HPDE6-E6E7 (cell line): ENCODE results near the gene MARCHF10.

Source experiments
- DNase-seq: peaks from one replicate; pipeline ENCODE4 v3.0.0; 2011; ENCODE audit warnings: missing footprints; ENCODE audit errors: extremely low spot score

Gene MARCHF10

GRCh38 chr17:62676952-62677596 lies 131.0 kb downstream of the MARCHF10 start:
- DNase-seq = no peak

DNA sequence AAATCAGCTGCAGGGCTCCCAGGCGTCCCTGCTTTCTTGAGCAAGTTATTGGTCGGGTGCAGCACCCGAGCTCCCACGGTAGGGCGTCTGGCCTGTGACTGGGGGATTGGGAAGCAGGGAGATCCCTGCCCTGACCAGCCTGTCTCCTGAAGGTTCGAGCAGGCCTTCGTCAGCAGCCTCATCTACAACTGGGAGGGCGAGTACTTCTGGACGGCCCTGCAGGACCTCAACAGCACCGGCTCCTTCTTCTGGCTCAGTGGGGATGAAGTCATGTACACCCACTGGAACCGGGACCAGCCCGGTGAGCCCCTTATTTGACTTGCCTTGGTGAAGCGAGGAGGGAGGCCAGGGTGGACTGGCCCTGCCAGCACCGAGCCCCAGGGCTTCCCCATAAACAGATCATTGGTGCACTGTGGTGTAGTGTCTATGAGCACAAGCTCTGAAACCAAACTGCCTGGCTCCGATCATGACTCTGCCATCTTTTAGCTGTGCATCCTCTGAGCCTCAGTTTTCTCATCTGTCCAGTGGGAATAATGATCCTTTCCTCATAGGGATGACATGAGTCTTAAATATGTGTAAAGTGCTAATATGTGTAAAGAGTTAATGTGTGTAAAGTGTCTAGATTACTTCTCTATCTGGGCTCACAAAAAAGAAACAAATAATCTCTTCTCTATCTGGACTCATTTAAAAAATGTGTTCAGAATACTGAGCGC lies 131.7 kb downstream of the MARCHF10 start:
- DNase-seq = no peak

DNA sequence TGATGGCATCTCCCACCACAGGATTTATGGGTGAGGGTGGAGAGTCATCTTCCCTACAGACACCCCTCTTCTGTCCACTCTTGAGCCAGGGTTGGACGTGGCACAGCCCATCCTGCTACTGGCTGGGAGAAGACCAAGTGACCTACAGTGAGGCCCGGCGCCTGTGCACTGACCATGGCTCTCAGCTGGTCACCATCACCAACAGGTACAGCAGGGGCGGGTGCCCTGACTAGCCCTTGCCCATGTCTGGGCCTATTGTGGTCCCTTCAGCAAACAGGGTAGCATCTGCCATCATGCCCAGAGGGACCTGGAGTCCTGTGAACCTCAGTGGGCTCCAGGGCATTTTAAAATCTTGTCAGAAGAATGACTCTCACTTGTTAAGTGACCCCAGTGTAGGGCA lies 132.4 kb downstream of the MARCHF10 start:
- DNase-seq = no peak

DNA sequence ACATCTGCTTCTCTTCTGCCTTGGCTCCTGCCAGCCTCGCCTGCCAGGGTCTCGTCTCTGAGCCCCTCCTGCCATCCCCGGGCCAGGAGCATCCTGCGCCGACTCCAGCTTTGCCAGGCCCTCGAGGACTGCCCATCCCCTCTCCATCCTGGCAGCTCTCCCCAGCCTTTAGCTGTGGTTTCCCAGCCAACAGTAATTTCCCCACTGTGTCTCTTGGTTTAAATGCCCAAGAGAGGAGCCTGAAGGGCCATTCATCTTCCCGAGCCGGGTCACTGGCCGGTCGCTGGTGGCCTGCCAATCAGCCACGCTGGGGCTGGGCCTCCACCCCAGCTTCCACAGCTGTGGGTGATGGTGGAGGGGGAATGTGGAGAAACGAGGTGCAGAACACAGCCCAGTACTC lies 132.9 kb downstream of the MARCHF10 start:
- no peak for DNase-seq

GRCh38 chr17:62674841-62675240 lies 133.3 kb downstream of the MARCHF10 start:
- no peak for DNase-seq

- no peak for DNase-seq
These were observed 133.8 kb downstream of the MARCHF10 start for GRCh38 chr17:62674363-62674739.

DNA sequence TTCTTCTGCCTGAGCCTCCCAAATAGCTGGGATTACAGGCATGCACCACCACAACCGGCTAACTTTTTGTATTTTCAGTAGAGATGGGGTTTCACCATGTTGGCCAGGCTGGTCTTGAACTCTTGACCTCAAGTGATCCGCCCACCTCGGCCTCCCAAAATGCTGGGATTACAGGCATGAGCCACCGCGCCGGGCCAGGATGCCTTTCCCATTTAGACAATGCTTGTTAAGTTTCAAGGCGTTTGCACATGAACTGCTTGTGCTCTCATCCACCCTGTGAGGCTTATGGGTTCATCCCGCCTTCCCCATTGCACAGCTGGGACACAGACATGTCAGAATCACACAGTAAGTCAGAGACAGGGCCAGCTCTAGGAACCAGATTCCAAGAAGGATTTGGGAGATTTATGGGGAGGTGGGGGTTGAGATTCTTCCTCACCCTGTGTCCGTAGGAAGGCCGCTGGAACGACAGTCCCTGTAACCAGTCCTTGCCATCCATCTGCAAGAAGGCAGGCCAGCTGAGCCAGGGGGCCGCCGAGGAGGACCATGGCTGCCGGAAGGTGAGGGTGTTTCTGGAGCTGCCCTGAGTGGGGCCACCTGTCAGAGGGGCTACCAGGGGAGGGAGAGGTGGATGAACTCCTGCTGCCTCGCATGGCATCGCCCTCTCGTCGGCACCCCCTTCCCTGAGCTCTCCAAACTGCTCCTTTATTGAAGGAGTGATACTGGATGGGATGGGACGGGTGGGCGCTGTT lies 134.3 kb downstream of the MARCHF10 start:
- no peak for DNase-seq

DNA sequence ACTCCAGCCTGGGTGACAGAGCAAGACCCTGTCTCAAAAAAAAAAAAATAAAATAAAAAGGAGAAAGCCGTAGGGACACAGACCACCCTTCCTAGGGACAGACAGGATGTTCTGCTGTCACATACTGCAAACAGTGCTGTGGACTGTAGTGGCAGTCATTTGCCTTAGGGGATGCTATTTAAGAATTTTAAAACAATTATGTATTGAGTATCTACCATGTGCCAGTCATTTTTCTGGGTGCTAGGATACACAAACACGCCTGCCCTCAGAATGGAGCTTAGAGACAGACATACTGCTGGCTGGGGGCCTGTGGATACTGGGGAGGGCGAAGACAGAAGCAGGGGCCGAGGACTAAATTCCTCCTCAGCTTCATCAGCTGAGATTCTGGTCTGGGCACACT lies 135.2 kb downstream of the MARCHF10 start:
- no peak for DNase-seq

DNA sequence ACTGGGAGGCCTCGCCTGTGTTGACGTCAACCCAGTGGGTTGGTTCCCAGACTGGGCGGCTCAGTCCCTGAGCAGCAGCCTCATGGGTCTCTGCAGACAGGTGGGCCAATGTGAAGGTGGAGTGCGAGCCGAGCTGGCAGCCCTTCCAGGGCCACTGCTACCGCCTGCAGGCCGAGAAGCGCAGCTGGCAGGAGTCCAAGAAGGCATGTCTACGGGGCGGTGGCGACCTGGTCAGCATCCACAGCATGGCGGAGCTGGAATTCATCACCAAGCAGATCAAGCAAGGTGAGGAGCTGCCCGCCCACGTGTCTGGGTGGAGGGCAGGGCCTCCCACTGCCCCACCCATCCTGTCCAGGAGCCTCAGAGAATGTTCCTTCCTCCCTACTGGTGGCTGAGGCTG lies 136.6 kb downstream of the MARCHF10 start:
- DNase-seq = peak; percentile 91

DNA sequence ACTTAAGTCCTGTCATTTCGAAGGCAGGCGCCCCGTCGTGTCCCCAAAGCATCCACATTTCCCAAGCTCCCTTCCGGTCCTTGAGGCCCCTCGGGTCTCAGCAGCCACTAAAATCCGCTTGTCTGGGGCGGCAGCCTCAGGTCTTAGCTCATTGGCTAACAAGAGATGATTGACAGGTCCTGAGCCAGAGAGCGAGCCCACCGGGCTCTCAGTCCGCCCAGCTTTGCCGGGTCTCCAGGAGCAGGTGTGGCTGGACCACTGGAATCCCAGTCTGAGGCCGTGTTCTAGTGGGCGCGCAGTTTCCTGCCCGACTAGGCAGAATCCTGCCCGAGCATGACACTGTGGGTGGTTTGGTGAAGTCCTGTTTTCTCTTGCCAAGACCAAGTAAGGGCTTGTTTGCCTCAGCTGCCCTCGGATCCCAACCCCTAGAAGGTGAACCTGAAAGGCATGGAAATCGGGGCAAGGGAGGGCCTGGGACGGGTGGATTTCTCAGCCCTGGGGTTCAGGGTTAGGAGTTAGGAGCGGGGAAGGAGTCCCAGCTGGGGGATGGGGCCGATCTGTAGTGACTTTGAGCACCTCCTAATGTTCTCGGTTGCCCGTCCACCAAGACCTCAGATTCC lies 137.8 kb downstream of the MARCHF10 start:
- peak; percentile 98 for DNase-seq

DNA sequence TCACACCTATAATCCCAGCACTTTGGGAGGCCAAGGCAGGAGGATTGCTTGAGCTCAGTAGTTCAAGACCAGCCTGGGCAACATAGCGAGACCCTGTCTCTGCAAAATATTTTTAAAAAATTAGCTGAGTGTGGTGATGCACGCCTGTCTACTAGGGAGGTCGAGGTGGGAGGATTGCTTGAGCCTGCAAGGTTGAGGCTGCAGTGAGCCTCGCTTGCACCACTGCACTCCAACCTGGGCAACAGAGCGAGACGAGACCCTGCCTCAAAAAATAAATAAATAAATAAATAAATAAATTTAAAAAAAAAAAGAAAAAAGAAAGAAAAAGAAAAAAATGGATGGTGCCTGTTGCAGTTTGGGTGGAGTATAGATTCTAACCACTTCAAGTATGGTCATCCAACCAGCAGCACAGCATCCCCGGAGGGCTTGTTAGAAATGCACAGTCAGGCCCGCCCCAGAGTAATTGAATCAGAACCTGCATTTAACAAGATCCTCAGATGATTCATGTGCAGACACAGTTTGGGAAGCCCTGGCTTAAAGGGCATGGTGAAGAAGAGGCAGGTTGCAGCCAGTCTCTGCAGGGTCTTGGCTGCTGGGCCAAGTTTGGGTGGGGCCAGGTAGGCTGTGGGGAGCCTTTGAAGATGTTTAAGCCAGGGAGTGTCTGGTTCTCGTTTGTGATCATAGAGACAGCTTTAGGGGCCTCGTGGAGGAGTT lies 139.9 kb downstream of the MARCHF10 start:
- peak; percentile 45 for DNase-seq

DNA sequence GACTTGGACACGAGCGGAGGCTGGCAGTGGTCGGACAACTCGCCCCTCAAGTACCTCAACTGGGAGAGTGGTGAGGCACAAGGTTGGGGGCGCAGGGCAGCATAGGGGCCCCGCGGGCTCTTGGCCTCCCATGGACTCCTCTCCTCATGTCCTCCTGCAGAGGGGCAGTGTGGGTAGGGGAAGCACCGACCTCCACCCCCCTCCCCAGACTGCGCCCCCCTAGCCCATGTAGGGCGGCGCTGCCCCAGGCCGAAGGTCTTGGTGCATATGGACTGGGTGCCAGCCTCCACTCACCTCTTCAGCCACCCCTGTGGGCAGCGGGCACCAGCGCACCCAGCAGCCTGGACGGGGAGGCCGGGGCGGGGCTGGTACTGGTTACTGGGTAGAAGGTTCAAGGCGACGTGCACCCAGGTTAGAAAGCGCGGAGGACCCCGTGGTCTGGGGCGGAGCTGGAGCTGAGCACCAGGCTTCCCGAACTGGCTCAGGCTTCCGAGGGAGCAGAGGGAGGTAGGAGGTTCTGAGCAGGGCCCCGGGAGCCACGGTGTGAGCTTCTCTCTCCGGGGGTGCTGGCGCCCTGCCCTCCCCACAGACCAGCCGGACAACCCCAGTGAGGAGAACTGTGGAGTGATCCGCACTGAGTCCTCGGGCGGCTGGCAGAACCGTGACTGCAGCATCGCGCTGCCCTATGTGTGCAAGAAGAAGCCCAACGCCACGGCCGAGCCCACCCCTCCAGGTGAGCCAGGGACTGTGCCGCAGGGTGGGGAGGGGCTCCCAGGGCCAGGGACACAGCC lies 141.1 kb downstream of the MARCHF10 start:
- no peak for DNase-seq

GRCh38 chr17:62666061-62666800 lies 141.9 kb downstream of the MARCHF10 start:
- no peak for DNase-seq

GRCh38 chr17:62665599-62665998 lies 142.5 kb downstream of the MARCHF10 start:
- DNase-seq = no peak

GRCh38 chr17:62664336-62665120 lies 143.6 kb downstream of the MARCHF10 start:
- no peak for DNase-seq

- no peak for DNase-seq
These were observed 144.8 kb downstream of the MARCHF10 start for GRCh38 chr17:62663304-62663703.

GRCh38 chr17:62662855-62663254 lies 145.3 kb downstream of the MARCHF10 start:
- DNase-seq = no peak

DNA sequence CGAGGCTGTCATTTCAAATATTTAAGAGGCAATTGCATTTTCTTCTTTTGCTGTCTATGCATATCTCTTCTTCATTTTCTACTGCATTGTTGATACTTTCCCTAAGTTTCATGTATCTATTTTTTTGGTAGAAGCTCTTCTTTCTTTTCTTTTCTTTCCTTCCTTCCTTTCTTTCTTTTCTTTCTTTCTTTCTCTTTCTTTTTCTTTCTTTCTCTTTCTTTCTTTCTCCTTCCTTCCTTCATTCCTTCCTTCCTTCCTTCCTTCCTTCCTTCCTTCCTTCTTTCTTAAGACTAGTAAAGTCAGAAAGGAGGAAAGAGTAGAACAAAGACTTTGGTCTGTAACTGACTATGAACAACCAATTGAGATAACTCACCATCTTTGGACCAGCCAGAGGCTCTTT lies 146.8 kb downstream of the MARCHF10 start:
- no peak for DNase-seq

DNA sequence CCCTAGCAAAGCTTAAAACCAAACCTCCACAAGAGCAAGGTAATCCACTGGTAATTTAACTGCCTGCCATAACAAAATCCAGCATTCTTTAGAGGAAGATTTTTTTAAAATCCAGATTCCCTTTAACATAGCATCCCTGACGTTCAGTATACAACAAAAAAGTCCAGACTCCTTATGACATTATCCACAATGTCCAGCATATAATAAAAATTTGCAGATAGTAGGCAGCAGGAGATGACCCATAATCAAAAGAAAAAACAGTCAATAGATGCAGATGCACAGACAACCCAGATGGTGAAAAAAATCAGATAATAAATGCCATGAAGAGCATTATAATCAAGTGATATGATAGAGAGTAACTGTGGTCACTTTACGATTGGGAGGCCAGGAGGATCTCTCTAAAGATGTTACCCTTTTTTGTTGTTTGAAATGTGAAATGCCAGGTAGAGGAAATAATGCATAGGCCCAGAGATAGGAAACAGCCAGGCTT lies 147.4 kb downstream of the MARCHF10 start:
- no peak for DNase-seq
